Karpas-422 (cell line): ENCODE results near the gene DNMT1. TPM values are rescaled to one million over a fixed set of nuclear protein-coding genes. Genes with fewer than 3 reads are reported as not detected.
A peak's percentile ranks its signal among the peaks of the same experiment; 100 is the strongest.

Experiments
- DNase-seq: peaks from one replicate; pipeline ENCODE4 v3.0.0-alpha.2; 2015
- H2AFZ ChIP-seq: fragments of 200-600 bp; sonication (generic); 2 replicates; pipeline ENCODE4 v1.6.1; 2014; ENCODE audit warnings: antibody characterized with exemption, low read length, mixed read lengths
- H3K27ac ChIP-seq: fragments of 200-600 bp; sonication (generic); 2 replicates; pipeline ENCODE4 v1.5.1; 2014; ENCODE audit warnings: mild to moderate bottlenecking, low read length, moderate library complexity
- H3K27me3 ChIP-seq: fragments of 200-600 bp; sonication (generic); 2 replicates; pipeline ENCODE4 v1.6.1; 2014; ENCODE audit warnings: low read length, mixed read lengths
- H3K36me3 ChIP-seq: fragments of 200-600 bp; sonication (generic); 2 replicates; pipeline ENCODE4 v1.6.1; 2014; ENCODE audit warnings: low read length, mixed read lengths; ENCODE audit not compliant: insufficient read depth
- H3K4me1 ChIP-seq: fragments of 200-600 bp; sonication (generic); 2 replicates; pipeline ENCODE4 v1.6.1; 2014; ENCODE audit warnings: mild to moderate bottlenecking, low read length, mixed read lengths
- H3K4me2 ChIP-seq: fragments of 200-600 bp; sonication (generic); 2 replicates; pipeline ENCODE4 v1.6.1; 2014; ENCODE audit warnings: low read length, low read depth, mild to moderate bottlenecking; ENCODE audit not compliant: poor library complexity, severe bottlenecking
- H3K4me3 ChIP-seq: fragments of 200-600 bp; sonication (generic); 2 replicates; pipeline ENCODE4 v1.5.1; 2014; ENCODE audit warnings: mild to moderate bottlenecking, antibody characterized with exemption, low read length, mixed read lengths
- H3K79me2 ChIP-seq: fragments of 200-600 bp; sonication (generic); 2 replicates; pipeline ENCODE4 v1.6.1; 2014; ENCODE audit warnings: mild to moderate bottlenecking, low read length, mixed read lengths
- H3K9ac ChIP-seq: fragments of 200-600 bp; sonication (generic); 2 replicates; pipeline ENCODE4 v1.6.0; 2014; ENCODE audit warnings: low read length
- H3K9me2 ChIP-seq: fragments of 200-600 bp; sonication (generic), shearing (Covaris generic); replicated peaks from 2 replicates; pipeline ENCODE4 v1.6.0; 2014; ENCODE audit warnings: mild to moderate bottlenecking, low read length, moderate library complexity; ENCODE audit not compliant: insufficient read depth
- H3K9me3 ChIP-seq: fragments of 300-700, 200-600 bp; sonication (generic); 2 replicates; pipeline ENCODE4 v1.6.1; 2014; ENCODE audit warnings: low read length, mixed read lengths
- H4K20me1 ChIP-seq: fragments of 200-600 bp; sonication (generic); 2 replicates; pipeline ENCODE4 v1.6.1; 2014; ENCODE audit warnings: mild to moderate bottlenecking, antibody characterized with exemption, low read length, low read depth; ENCODE audit not compliant: insufficient read depth
- total RNA-seq: library from RNA; depleted of rRNA; stranded (reverse); fragments of >200 nt; shearing (Covaris generic); gene quantifications from 2 replicates; pipeline ENCODE4 v1.2.3, GENCODE V29; 2014; ENCODE audit warnings: low replicate concordance

Gene DNMT1
- total RNA-seq, 1 experiment from 2014 or later: 94.9 TPM

DNA sequence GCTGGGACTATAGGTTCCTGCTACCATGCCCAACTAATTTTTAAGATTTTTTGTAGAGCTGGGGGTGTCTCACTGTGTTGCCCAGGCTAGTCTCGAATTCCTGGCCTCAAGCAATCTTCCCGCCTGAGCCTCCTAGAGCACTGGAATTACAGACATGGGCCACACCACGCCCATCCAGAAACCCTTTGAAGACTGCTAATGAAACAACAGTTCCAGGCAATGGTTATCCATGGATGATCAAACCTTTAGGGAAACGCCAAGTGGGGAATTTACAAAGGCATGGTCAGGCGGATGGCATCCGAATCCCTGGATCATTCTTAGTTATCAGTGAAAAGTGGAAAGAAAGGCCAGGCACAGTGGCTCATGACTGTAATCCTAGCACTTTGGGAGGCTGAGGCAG, 16.9 kb upstream of the DNMT1 start:
- no peaks in the 10 kb centered on the region for H3K36me3 ChIP-seq
- peaks cover 4% of the 10 kb centered on the region; the same call in 1 of the 2 replicates for H3K4me1 ChIP-seq
- H3K79me2 ChIP-seq: no peaks in the 10 kb centered on the region
- H3K27me3 ChIP-seq: no peaks in the 10 kb centered on the region
- H2AFZ ChIP-seq: no peak overlapping the region
- H3K9ac ChIP-seq: no peak overlapping the region
- H3K4me3 ChIP-seq: no peak overlapping the region
- no peaks in the 10 kb centered on the region for H3K9me2 ChIP-seq
- H4K20me1 ChIP-seq: no peaks in the 10 kb centered on the region
- H3K9me3 ChIP-seq: no peaks in the 10 kb centered on the region
- no peak overlapping the region for H3K4me2 ChIP-seq
- DNase-seq: no peak
- no peak overlapping the region for H3K27ac ChIP-seq

DNA sequence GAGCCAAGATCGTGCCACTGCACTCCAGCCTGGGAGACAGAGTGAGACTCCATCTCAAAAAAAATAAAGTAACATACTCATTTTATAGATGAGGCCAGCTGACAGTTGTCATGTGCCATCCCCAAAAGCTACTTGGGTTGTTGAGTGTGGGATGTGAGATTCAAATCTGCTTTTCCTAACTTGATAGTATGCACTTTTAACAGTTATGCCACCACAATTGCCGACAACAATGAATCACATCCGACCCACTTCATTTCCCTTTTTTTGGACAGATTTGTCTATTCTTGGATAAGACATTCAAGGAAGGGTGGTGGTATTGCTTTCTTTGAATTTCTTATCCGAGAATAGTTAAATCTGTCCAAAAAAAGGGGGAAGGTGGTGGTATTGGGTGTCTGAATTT, 16.3 kb upstream of the DNMT1 start:
- Histone ChIP-seq H3K27me3 (no peaks in the 10 kb centered on the region), H2AFZ (no peak overlapping the region), H3K4me2 (no peak overlapping the region), H3K36me3 (no peaks in the 10 kb centered on the region), H3K4me1 (peaks cover 4% of the 10 kb centered on the region; the same call in 1 of the 2 replicates), H3K27ac (no peak overlapping the region), H3K9me3 (no peaks in the 10 kb centered on the region), H3K4me3 (no peak overlapping the region), H4K20me1 (no peaks in the 10 kb centered on the region), H3K9me2 (no peaks in the 10 kb centered on the region), H3K9ac (no peak overlapping the region), H3K79me2 (no peaks in the 10 kb centered on the region)
- DNase-seq: no peak

DNA sequence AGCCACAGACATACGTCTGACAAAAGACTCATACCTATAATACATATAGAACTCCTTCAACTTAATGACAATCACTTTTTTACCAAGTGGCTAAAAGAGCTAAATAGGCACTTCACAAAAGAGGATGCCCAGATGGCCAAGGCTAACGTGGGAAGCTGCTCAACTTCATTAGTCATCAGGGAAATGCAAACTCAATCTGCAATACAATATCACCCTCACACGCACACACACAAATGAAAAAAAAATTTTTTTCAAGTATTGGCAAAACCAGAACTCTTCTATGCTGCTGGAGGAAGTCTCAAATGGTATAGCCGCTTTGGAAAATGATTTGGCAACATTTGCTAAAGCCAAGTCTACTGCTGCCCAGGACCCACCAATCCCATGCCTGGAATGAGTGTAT, 14.6 kb upstream of the DNMT1 start:
- Histone ChIP-seq H2AFZ (no peak overlapping the region), H3K27ac (no peak overlapping the region), H3K36me3 (no peaks in the 10 kb centered on the region), H3K4me1 (peaks cover 8% of the 10 kb centered on the region), H3K9me3 (no peaks in the 10 kb centered on the region), H3K4me3 (no peak overlapping the region), H3K9me2 (no peaks in the 10 kb centered on the region), H3K9ac (no peak overlapping the region), H3K79me2 (no peaks in the 10 kb centered on the region), H3K4me2 (no peak overlapping the region), H4K20me1 (no peaks in the 10 kb centered on the region), H3K27me3 (no peaks in the 10 kb centered on the region)
- DNase-seq: no peak

DNA sequence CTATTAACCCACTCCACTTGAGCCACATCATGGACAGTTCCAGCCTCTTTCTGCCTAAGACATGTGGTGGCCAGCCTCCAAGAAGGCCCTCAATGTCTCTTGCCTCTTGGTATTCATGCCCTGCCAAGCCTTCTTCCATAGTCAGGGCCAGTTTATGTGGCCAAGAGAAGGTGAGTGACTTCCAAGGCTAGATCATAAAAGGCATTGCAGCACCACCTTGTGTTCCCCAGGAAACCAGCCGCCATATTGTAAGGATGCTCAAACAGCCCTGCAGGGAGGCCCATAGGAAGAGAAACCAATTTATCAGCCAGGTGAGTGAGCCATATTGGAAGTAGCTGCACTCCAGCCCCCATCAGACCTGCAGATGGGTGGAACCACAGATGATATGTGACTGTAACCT, 12.3 kb upstream of the DNMT1 start:
- Histone ChIP-seq H3K9ac (no peak overlapping the region), H3K4me3 (no peak overlapping the region), H3K4me1 (peaks cover 14% of the 10 kb centered on the region), H3K4me2 (no peak overlapping the region), H3K9me2 (no peaks in the 10 kb centered on the region), H3K36me3 (no peaks in the 10 kb centered on the region), H3K79me2 (no peaks in the 10 kb centered on the region), H4K20me1 (no peaks in the 10 kb centered on the region), H3K9me3 (no peaks in the 10 kb centered on the region), H3K27ac (no peak overlapping the region), H2AFZ (no peak overlapping the region), H3K27me3 (no peaks in the 10 kb centered on the region)
- no peak for DNase-seq

DNA sequence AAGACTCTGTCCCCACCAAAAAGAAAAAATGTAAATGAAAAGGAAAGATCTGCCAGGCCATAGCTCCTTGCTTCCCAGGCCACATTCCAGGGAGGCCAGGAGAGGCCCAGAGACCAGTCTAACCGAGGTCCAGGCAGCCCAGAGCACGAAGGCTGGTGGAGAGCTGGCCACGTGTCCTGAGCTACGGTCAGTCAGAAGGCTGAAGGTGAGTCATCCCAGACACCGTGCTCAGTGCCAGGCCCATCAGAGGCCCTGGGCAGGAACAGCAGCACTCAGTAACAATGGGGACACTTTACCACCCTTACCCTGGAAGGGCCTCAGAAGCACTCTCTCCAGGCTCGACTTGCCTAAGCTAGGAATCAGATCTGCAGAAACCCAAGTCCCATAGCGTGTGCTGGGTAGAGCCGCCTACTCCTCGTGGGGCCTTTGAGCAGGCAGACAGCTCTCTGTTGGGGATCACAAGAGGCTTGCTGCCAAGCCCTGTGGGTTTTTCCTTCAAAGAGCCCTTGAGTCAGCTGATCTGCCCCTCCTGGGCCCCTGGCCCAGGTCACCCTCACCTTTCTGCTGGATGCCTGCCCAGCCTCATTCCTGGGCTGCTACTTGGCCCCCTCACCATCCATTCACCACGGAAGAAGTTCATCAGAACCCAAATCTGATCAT, 11.6 kb upstream of the DNMT1 start:
- peaks cover 15% of the 10 kb centered on the region for H3K4me1 ChIP-seq
- no peak overlapping the region for H2AFZ ChIP-seq

DNA sequence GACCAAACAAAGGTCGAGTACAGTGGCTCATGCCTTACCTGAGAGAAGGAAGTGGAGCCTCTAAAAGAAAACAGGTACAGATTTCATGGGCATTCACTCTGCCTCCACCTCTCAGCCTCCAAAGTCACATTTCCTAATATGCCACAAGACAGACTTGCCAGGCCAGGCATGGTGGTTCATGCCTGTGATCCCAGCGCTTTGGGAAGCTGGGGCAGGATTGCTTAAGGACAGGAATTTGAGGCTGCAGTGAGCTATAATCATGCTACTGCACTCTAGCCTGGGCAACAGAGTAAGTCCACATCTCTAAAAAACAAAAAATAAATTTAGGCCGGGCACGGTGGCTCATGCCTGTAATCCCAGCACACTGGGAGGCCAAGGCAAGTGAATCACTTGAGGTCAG, 10.9 kb upstream of the DNMT1 start:
- Histone ChIP-seq H3K36me3 (no peaks in the 10 kb centered on the region), H3K79me2 (no peaks in the 10 kb centered on the region), H3K9ac (no peak overlapping the region), H3K27ac (no peak overlapping the region), H3K9me3 (no peaks in the 10 kb centered on the region), H3K4me1 (peaks cover 22% of the 10 kb centered on the region), H3K4me2 (no peak overlapping the region), H2AFZ (no peak overlapping the region), H3K4me3 (no peak overlapping the region), H3K9me2 (no peaks in the 10 kb centered on the region), H4K20me1 (no peaks in the 10 kb centered on the region), H3K27me3 (no peaks in the 10 kb centered on the region)
- no peak for DNase-seq

More for the DNA sequence above, 11.6 kb upstream of the DNMT1 start:
- no peaks in the 10 kb centered on the region for H3K27me3 ChIP-seq
- H3K4me3 ChIP-seq: no peak overlapping the region
- no peaks in the 10 kb centered on the region for H3K36me3 ChIP-seq
- H3K4me2 ChIP-seq: no peak overlapping the region
- no peak for DNase-seq
- no peaks in the 10 kb centered on the region for H3K9me2 ChIP-seq
- H3K9ac ChIP-seq: no peak overlapping the region
- H3K27ac ChIP-seq: no peak overlapping the region
- H3K79me2 ChIP-seq: no peaks in the 10 kb centered on the region
- no peaks in the 10 kb centered on the region for H4K20me1 ChIP-seq
- H3K9me3 ChIP-seq: no peaks in the 10 kb centered on the region

DNA sequence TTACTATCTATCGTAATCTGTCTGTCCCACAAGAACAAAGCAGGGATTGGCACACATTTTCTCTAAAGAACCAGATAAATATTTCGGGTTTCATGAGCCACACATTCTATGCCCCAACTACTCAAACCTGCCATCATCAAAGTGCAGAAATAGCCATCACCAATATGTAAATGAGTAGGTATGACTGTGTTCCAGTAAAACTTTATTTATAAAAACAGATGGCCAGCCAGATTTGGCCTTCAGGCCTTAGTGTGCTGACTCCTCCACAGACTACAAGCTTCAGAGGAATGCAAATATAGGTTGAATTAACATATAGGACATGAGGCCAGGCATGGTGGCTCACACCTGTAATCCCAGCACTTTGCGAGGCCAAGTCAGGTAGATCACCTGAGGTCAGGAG, 8.9 kb upstream of the DNMT1 start:
- H3K79me2 ChIP-seq: no peaks in the 10 kb centered on the region
- no peak overlapping the region for H3K4me3 ChIP-seq
- H3K4me1 ChIP-seq: peaks cover 26% of the 10 kb centered on the region
- no peaks in the 10 kb centered on the region for H3K9me3 ChIP-seq
- H3K36me3 ChIP-seq: no peaks in the 10 kb centered on the region
- no peak overlapping the region for H2AFZ ChIP-seq
- no peak for DNase-seq
- no peaks in the 10 kb centered on the region for H3K9me2 ChIP-seq
- H4K20me1 ChIP-seq: no peaks in the 10 kb centered on the region
- no peak overlapping the region for H3K9ac ChIP-seq
- no peak overlapping the region for H3K27ac ChIP-seq
- H3K27me3 ChIP-seq: no peaks in the 10 kb centered on the region
- H3K4me2 ChIP-seq: no peak overlapping the region

DNA sequence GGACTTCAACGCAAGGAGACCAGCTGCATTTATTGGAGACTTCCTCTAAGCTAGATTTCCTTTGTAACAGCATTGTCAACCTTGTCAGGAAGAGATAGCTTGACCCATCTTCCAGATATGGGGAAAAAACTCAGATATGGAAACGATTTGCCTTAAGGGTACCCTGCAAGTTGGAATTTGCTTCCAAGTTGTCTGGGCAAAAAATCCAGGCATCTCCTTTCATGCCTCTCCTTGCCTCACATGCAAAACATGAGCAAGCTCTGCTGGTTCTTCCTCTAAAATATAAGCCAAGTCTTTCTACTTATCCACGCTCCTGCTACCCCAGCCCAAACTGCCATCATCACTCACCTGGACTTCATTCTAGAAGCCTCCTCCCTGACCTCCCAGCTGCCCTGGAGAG, 6.4 kb upstream of the DNMT1 start:
- no peak overlapping the region for H3K4me2 ChIP-seq
- no peak overlapping the region for H3K4me3 ChIP-seq
- H3K36me3 ChIP-seq: no peaks in the 10 kb centered on the region
- no peak for DNase-seq
- H2AFZ ChIP-seq: peak overlapping the region; percentile 36; the same call in 1 of the 2 replicates
- H3K9me2 ChIP-seq: no peaks in the 10 kb centered on the region
- H3K4me1 ChIP-seq: peaks cover 45% of the 10 kb centered on the region
- no peaks in the 10 kb centered on the region for H3K9me3 ChIP-seq
- H4K20me1 ChIP-seq: no peaks in the 10 kb centered on the region
- H3K9ac ChIP-seq: no peak overlapping the region
- no peaks in the 10 kb centered on the region for H3K27me3 ChIP-seq
- no peaks in the 10 kb centered on the region for H3K79me2 ChIP-seq
- peak overlapping the region; percentile 38; the same call in 1 of the 2 replicates for H3K27ac ChIP-seq
